Measurements from ENCODE around the gene KIR3DL3.
"Not testable (repeated sequence)": the region's sequence is repeated elsewhere in the genome, so short reads cannot be mapped to it uniquely, and the experiment has no call there.

KIR3DL3 gene

GRCh38 chr19:54724142-54724541 lies at the start of gene KIR3DL3:
Gene KIR3DL3, plus strand, starts transcription at chr19:54724442. Its CDS starts 55 bp downstream, at chr19:54724497.
- no peak for DNase-seq

GRCh38 chr19:54676210-54676834 lies 47.9 kb upstream of the KIR3DL3 start:
- DNase-seq = peak; percentile 70

DNA sequence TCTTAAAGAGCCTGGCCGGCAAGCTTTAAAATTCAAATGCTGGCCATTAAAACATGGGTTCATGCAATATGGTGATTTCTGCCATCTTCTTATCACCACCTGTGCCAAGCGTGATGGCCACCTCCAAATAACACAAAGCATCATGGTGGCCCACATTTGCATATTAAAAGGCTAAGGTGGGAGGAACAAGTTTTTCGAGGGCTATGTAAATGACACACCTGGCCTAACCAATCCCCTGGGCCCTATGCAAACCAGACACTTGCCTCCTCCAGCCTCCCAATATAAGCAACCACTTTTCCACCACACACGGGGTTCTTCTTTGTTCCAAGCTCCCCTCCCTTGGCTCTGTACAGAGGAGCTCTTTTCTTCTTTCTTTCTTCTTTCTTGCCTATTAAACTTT lies 47.0 kb upstream of the KIR3DL3 start:
- no peak for DNase-seq

DNA sequence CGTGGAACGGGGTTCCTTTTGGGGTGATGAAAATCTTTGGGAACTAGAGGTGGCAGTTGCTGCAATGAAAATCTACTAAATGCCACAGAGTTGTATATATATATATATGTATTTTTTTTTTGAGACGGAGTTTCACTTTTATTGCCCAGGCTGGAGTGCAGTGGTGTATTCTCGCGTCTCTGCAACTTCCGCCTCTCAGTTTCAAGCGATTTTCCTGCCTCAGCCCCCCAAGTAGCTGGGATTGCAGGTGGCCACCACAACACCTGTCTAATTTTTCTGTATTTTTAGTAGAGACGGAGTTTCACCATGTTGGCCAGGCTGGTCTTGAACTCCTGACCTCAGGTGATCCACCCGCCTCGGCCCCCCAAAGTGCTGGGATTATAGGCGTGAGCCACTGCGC lies 42.6 kb upstream of the KIR3DL3 start:
- not testable (repeated sequence) for DNase-seq

DNA sequence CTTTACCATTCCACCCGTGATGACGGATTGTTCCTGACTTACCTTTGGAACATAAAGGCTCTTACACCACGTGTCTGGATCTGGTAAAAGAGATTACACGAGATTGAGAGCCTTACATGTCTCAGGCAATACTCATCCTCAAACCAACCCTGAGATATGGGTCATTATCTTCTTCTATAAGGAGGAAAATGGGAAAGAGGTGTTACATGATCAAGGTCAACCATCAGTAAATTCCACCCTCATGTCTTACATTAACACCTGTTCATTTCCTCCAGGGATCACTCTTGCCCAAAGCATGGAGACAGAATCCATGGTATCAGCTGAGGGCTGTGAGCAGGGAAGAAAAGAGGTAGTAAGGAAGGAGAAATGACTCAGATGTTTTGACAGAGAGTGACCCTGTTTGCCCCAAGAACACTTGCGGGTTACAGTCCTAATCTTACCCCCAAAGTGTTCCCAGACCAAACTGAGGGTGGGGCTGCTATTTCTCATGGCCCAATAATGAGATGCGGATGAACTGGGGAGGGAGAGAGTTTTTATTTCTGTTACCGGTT lies 41.9 kb upstream of the KIR3DL3 start:
- no peak for DNase-seq

- DNase-seq = peak; percentile 84
Measured at GRCh38 chr19:54684527-54684926, 39.7 kb upstream of the KIR3DL3 start.

- DNase-seq = peak; percentile 10
Measured at GRCh38 chr19:54691582-54692297, 32.5 kb upstream of the KIR3DL3 start.

DNA sequence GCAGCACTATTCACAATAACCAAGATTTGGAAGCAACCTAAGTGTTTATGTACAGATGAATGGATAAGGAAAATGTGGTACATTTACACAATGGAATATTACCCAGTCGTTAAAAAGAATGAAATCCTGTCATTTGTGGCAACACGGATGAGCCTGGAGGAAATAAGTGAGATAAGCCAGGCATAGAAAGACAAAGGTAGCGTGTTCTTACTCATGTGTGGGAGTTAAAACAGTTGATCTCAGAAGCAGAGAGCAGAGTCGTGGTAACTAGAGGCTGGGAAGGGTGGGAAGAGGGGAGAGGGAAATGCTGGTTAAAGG lies 32.0 kb upstream of the KIR3DL3 start:
- DNase-seq = no peak

DNA sequence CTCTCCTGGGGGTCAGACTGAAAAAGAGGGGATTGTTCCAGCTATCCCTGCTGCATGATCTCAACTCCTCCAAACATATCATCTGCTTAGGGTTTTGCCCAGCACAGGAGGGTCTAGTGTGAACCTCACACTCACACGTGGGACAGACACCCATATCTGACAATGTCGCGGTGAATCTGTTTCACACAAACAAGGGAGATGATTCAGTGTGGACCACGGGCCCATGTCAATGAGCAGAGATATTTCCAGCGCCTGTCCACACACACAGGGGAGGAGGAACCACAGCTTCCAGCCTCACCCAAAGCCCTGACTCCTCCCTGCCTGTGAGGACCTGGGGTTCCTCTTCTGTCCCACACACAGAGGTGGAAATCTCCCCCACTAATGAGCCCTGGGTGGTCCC lies 29.6 kb upstream of the KIR3DL3 start:
- no peak for DNase-seq

DNA sequence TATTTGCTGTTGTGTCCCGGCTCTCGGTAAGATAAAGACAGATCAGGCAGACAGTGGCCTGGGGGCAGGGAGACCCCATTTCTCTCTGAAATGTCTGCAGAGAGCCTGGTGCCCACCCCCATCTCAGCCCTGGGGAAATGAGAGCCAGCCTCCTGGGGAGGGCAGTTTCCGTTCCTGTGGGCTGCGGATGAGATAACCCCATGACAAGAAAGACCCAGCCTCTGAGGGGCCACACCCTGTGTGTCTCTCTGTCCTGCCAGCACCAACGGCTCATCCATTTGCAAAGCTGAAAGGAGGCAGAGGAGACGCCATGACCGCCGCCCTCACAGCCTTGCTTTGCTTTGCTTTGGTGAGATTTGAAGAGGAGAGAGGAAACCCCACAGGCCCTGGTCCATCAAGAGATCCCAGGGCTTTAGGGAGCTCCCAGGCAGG lies 28.1 kb upstream of the KIR3DL3 start:
- DNase-seq = peak; percentile 67

- no peak for DNase-seq
Measured at GRCh38 chr19:54696766-54697165, 27.5 kb upstream of the KIR3DL3 start.

DNA sequence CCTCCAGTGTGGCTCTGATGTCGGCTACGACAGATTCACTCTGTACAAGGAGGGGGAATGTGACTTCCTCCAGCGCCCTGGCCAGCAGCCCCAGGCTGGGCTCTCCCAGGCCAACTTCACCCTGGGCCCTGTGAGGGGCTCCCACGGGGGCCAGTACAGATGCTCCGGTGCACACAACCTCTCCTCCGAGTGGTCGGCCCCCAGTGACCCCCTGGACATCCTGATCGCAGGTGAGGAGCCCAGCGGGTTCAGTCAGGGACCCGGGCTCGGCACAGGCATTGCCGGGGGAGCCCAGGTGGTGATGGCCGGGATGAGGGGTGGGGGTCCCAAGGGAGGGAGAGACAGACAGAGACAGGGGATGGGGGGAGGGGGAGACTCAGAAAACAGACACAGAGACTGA lies 26.5 kb upstream of the KIR3DL3 start:
- not testable (repeated sequence) for DNase-seq

DNA sequence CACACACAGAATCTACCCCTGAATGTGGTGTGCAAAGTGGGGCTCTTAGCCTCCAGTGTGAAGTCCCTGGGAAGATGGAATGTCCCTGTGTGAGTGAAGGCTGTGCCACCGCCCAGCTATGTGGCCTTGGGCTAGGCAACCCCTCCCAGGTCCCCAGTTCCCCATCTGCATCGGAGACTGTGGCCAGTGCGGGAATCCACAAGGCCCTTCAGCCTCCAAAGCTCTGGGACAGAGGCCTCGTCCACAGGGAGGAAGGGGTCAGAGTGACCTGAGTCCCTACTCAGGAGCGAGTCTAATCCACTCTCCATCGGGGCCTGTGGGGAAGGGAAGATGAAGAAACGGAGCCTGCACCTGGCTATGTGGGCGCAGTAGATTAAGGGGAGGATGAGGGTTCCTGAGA lies 19.3 kb upstream of the KIR3DL3 start:
- DNase-seq = no peak

- peak; percentile 27 for DNase-seq
Measured at GRCh38 chr19:54707962-54708361, 16.3 kb upstream of the KIR3DL3 start.

- DNase-seq = no peak
Measured at GRCh38 chr19:54708781-54709180, 15.5 kb upstream of the KIR3DL3 start.

DNA sequence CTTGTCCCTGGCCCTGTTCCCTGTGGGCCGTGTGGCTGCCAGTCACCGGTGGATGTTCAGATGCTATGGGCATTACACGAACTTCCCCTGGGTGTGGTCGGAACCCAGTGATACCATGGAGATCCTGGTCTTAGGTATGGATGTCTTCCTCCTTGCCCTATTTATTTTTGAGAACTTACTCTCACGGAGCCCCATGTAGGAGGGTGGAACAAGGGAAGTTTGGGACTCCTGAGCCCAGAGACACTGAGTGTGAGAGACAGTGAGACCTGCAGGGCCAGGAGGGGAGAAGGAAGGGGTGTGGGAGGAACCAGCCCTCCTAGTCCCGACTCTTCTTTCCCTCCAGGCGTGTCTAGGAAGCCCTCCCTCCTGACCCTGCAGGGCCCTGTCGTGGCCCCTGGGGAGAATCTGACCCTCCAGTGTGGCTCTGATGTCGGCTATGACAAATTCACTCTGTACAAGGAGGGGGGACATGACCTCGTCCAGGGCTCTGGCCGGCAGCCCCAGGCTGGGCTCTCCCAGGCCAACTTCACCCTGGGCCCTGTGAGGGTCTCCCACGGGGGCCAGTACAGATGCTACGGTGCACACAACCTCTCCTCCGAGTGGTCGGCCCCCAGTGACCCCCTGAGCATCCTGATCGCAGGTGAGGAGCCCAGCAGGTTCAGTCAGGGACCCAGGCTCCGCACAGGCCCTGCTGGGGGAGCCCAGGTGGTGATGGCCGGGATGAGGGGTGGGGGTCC lies 14.9 kb upstream of the KIR3DL3 start:
- no peak for DNase-seq

DNA sequence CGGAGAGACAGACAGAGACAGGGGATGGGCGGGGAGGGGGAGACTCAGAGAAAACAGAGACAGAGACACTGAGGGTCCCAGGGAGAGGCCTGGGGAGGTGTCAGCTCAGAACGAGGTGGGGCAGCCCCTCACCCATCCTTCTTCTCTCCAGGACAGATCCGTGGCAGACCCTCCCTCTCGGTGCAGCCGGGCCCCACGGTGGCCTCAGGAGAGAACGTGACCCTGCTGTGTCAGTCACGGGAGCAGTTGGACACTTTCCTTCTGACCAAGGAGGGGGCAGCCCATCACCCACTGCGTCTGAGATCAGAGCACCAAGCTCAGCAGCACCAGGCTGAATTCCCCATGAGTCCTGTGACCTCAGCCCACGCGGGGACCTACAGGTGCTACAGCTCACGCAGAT lies 14.3 kb upstream of the KIR3DL3 start:
- DNase-seq = not testable (repeated sequence)

DNA sequence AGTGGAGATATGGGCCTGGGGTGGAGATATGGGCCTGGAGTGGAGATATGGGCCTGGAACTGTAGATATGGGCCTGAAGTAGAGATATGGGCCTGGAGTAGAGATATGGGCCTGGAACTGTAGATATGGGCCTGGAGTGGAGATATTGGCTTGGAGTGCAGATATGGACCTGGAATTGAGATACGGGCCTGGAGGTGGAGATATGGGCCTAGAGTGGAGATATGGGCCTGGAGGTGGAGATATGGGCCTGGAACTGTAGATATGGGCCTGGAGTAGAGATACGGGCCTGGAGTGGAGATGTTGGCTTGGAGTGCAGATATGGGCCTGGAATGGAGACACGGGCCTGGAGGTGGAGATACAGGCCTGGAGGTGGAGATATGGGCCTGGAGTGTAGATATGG lies 402 bp downstream of the KIR3DL3 start:
- DNase-seq = no peak

DNA sequence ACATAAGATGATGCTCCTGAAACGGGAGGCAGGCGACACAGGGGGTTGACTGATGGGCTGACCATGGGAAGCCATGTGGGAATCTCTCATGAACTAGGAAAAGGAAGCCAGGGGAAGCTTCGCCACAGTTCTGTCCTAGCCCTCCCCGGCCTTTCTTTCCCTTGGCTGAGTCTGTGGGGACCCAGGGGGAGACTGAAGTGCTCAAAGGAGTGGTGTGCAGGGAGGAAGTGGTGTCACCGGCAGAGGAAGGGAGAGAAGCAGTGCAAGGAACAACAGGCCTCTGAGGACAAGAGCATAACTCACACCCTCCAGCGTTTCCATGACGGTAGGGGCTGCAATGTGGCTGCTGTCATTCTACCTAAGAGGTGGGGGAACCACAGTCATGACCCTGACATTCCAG lies 1.1 kb downstream of the KIR3DL3 start:
- no peak for DNase-seq

DNA sequence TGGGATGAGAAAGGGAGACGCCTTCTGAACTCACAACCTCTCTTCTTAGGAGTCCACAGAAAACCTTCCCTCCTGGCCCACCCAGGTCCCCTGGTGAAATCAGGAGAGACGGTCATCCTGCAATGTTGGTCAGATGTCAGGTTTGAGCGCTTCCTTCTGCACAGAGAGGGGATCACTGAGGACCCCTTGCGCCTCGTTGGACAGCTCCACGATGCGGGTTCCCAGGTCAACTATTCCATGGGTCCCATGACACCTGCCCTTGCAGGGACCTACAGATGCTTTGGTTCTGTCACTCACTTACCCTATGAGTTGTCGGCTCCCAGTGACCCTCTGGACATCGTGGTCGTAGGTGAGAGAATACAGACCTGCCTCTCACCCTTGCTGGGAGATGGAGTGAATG lies 3.3 kb downstream of the KIR3DL3 start:
- no peak for DNase-seq

DNA sequence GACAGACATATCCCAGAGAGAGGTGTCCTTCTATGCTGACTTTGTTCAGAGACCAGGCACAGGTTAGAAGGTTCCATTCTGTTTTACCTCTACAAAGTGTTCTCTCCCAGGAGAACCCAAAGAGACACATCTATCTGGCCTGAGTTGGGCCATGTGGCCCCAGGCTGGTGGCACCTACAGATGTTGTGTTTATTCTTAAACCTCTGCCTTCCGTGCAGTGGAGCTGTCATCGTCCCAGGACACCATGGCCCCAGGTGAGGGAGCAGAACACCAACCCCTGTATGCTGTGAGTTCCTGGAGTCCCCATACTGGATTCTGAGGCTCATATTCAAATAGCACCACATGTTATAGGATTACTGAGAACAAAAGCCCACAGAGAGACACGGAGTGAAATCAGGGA lies 3.9 kb downstream of the KIR3DL3 start:
- no peak for DNase-seq

- no peak for DNase-seq
Measured at GRCh38 chr19:54729416-54730188, 5.4 kb downstream of the KIR3DL3 start.

DNA sequence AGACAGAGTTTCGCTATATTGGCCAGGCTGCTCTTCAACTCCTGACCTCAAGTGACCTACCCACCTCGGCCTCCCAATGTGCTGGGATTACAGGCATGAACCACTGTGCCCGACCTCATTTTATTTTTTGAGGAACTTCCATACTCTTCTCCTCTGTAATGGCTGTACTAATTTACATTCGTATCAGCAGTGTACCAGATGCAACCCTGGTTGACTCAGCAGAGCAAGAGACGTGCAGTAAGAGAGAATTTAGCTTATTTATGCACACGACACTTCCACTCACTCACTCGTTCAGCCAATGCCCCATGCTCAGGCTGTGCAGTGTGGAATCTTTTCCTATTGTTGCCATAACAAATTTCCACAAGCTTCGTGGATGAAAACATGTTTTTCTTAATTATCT lies 6.9 kb downstream of the KIR3DL3 start:
- no peak for DNase-seq

Data from hematopoietic multipotent progenitor cell treated with erythropoietin and hydrocortisone succinate and interleukin-3 and kit ligand, for 4 days (in vitro differentiated cells).